ENCODE data around the gene IRF2BP2.

IRF2BP2 gene

GRCh38 chr1:234570329-234571120 is 39.5 kb downstream of the IRF2BP2 start:
- H3K4ac ChIP-seq (ENCODE audit: low read depth, low read length): no peak overlapping the region
- H2BK120ac ChIP-seq (ENCODE audit: low read depth, low read length): no peak overlapping the region
- H3K4me1 ChIP-seq (ENCODE audit: control insufficient read depth, low read depth, low read length): peaks cover 4% of the 10 kb centered on the region
- no peak overlapping the region for H3K4me3 ChIP-seq (ENCODE audit: low read length)
- no peak overlapping the region for H3K56ac ChIP-seq (ENCODE audit: low read length)
- no CpG with 5 or more reads among the region's 6 CpGs for WGBS (ENCODE audit: extremely low coverage, insufficient coverage, low lambda C conversion rate)
- no peak overlapping the region for H3K23ac ChIP-seq (ENCODE audit: low read length)
- H3K36me3 ChIP-seq (ENCODE audit: control insufficient read depth, insufficient read depth, low read length): no peaks in the 10 kb centered on the region
- H2BK5ac ChIP-seq (ENCODE audit: low read length): no peak overlapping the region
- H3K4me2 ChIP-seq (ENCODE audit: low read length): no peak overlapping the region
- no peaks in the 10 kb centered on the region for H3K27me3 ChIP-seq (ENCODE audit: insufficient read depth, low read length, poor library complexity)
- no peak overlapping the region for H3K18ac ChIP-seq (ENCODE audit: low read length)
- no peak overlapping the region for H2AK5ac ChIP-seq (ENCODE audit: low read length)
- H4K8ac ChIP-seq (ENCODE audit: low read depth, low read length): no peak overlapping the region
- H4K5ac ChIP-seq (ENCODE audit: low read length): no peak overlapping the region
- H3K27ac ChIP-seq (ENCODE audit: low read depth, low read length): no peak overlapping the region
- no peak overlapping the region for H2BK15ac ChIP-seq (replicated peaks; ENCODE audit: low read depth)
- no peak for DNase-seq
- no peak overlapping the region for H3K9ac ChIP-seq (ENCODE audit: low read length)
- no peaks in the 10 kb centered on the region for H3K79me1 ChIP-seq (ENCODE audit: low read length)
- H3K79me2 ChIP-seq (ENCODE audit: control insufficient read depth, insufficient read depth, low read length): no peaks in the 10 kb centered on the region

GRCh38 chr1:234568345-234568744 is 41.6 kb downstream of the IRF2BP2 start:
- Histone ChIP-seq H2BK5ac (ENCODE audit: low read length) (no peak overlapping the region), H2BK15ac (replicated peaks; ENCODE audit: low read depth) (no peak overlapping the region), H3K18ac (ENCODE audit: low read length) (no peak overlapping the region), H2AK5ac (ENCODE audit: low read length) (no peak overlapping the region), H3K79me1 (ENCODE audit: low read length) (no peaks in the 10 kb centered on the region), H3K36me3 (ENCODE audit: control insufficient read depth, insufficient read depth, low read length) (no peaks in the 10 kb centered on the region), H3K27ac (ENCODE audit: low read depth, low read length) (no peak overlapping the region), H3K4me3 (ENCODE audit: low read length) (no peak overlapping the region), H3K4ac (ENCODE audit: low read depth, low read length) (no peak overlapping the region), H3K9ac (ENCODE audit: low read length) (no peak overlapping the region), H4K5ac (ENCODE audit: low read length) (no peak overlapping the region), H2BK120ac (ENCODE audit: low read depth, low read length) (no peak overlapping the region), H3K27me3 (ENCODE audit: insufficient read depth, low read length, poor library complexity) (no peaks in the 10 kb centered on the region), H3K4me2 (ENCODE audit: low read length) (no peak overlapping the region), H3K79me2 (ENCODE audit: control insufficient read depth, insufficient read depth, low read length) (no peaks in the 10 kb centered on the region), H3K56ac (ENCODE audit: low read length) (no peak overlapping the region), H3K23ac (ENCODE audit: low read length) (no peak overlapping the region), H4K8ac (ENCODE audit: low read depth, low read length) (no peak overlapping the region), H3K4me1 (ENCODE audit: control insufficient read depth, low read depth, low read length) (no peaks in the 10 kb centered on the region)
- no peak for DNase-seq
- WGBS (ENCODE audit: extremely low coverage, insufficient coverage, low lambda C conversion rate): no CpG with 5 or more reads among the region's 1 CpG

GRCh38 chr1:234565132-234565531 is 44.8 kb downstream of the IRF2BP2 start:
- no peak overlapping the region for H3K23ac ChIP-seq (ENCODE audit: low read length)
- no peak for DNase-seq
- no peak overlapping the region for H2AK5ac ChIP-seq (ENCODE audit: low read length)
- no peak overlapping the region for H3K56ac ChIP-seq (ENCODE audit: low read length)
- no peaks in the 10 kb centered on the region for H3K36me3 ChIP-seq (ENCODE audit: control insufficient read depth, insufficient read depth, low read length)
- no peak overlapping the region for H3K4me3 ChIP-seq (ENCODE audit: low read length)
- H3K18ac ChIP-seq (ENCODE audit: low read length): no peak overlapping the region
- no peak overlapping the region for H3K4ac ChIP-seq (ENCODE audit: low read depth, low read length)
- no peak overlapping the region for H2BK120ac ChIP-seq (ENCODE audit: low read depth, low read length)
- no peaks in the 10 kb centered on the region for H3K79me1 ChIP-seq (ENCODE audit: low read length)
- no peak overlapping the region for H3K9ac ChIP-seq (ENCODE audit: low read length)
- no CpG with 5 or more reads among the region's 2 CpGs for WGBS (ENCODE audit: extremely low coverage, insufficient coverage, low lambda C conversion rate)
- no peak overlapping the region for H3K4me2 ChIP-seq (ENCODE audit: low read length)
- H2BK15ac ChIP-seq (replicated peaks; ENCODE audit: low read depth): no peak overlapping the region
- no peak overlapping the region for H4K5ac ChIP-seq (ENCODE audit: low read length)
- H3K79me2 ChIP-seq (ENCODE audit: control insufficient read depth, insufficient read depth, low read length): no peaks in the 10 kb centered on the region
- H2BK5ac ChIP-seq (ENCODE audit: low read length): no peak overlapping the region
- H3K27ac ChIP-seq (ENCODE audit: low read depth, low read length): no peak overlapping the region
- no peaks in the 10 kb centered on the region for H3K27me3 ChIP-seq (ENCODE audit: insufficient read depth, low read length, poor library complexity)
- H3K4me1 ChIP-seq (ENCODE audit: control insufficient read depth, low read depth, low read length): no peaks in the 10 kb centered on the region
- H4K8ac ChIP-seq (ENCODE audit: low read depth, low read length): no peak overlapping the region

GRCh38 chr1:234564035-234565029 is 45.6 kb downstream of the IRF2BP2 start:
- no peaks in the 10 kb centered on the region for H3K79me2 ChIP-seq (ENCODE audit: control insufficient read depth, insufficient read depth, low read length)
- no peak overlapping the region for H3K18ac ChIP-seq (ENCODE audit: low read length)
- no peak overlapping the region for H3K4ac ChIP-seq (ENCODE audit: low read depth, low read length)
- H3K9ac ChIP-seq (ENCODE audit: low read length): no peak overlapping the region
- no CpG with 5 or more reads among the region's 7 CpGs for WGBS (ENCODE audit: extremely low coverage, insufficient coverage, low lambda C conversion rate)
- no peak overlapping the region for H2BK15ac ChIP-seq (replicated peaks; ENCODE audit: low read depth)
- H3K23ac ChIP-seq (ENCODE audit: low read length): no peak overlapping the region
- no peak overlapping the region for H3K4me2 ChIP-seq (ENCODE audit: low read length)
- H3K27ac ChIP-seq (ENCODE audit: low read depth, low read length): no peak overlapping the region
- no peak overlapping the region for H3K56ac ChIP-seq (ENCODE audit: low read length)
- no peaks in the 10 kb centered on the region for H3K4me1 ChIP-seq (ENCODE audit: control insufficient read depth, low read depth, low read length)
- H2BK5ac ChIP-seq (ENCODE audit: low read length): no peak overlapping the region
- no peak overlapping the region for H2AK5ac ChIP-seq (ENCODE audit: low read length)
- no peaks in the 10 kb centered on the region for H3K27me3 ChIP-seq (ENCODE audit: insufficient read depth, low read length, poor library complexity)
- peak; percentile 93 for DNase-seq
- H4K5ac ChIP-seq (ENCODE audit: low read length): no peak overlapping the region
- H2BK120ac ChIP-seq (ENCODE audit: low read depth, low read length): peak overlapping the region; percentile 64
- H3K79me1 ChIP-seq (ENCODE audit: low read length): no peaks in the 10 kb centered on the region
- no peaks in the 10 kb centered on the region for H3K36me3 ChIP-seq (ENCODE audit: control insufficient read depth, insufficient read depth, low read length)
- no peak overlapping the region for H3K4me3 ChIP-seq (ENCODE audit: low read length)
- H4K8ac ChIP-seq (ENCODE audit: low read depth, low read length): no peak overlapping the region

GRCh38 chr1:234562334-234562733 is 47.6 kb downstream of the IRF2BP2 start:
- no peak overlapping the region for H4K8ac ChIP-seq (ENCODE audit: low read depth, low read length)
- no peak overlapping the region for H3K4ac ChIP-seq (ENCODE audit: low read depth, low read length)
- H3K18ac ChIP-seq (ENCODE audit: low read length): no peak overlapping the region
- no peak overlapping the region for H2AK5ac ChIP-seq (ENCODE audit: low read length)
- no peak overlapping the region for H3K4me3 ChIP-seq (ENCODE audit: low read length)
- no peaks in the 10 kb centered on the region for H3K27me3 ChIP-seq (ENCODE audit: insufficient read depth, low read length, poor library complexity)
- no peaks in the 10 kb centered on the region for H3K4me1 ChIP-seq (ENCODE audit: control insufficient read depth, low read depth, low read length)
- H3K9ac ChIP-seq (ENCODE audit: low read length): no peak overlapping the region
- no peak for DNase-seq
- H3K4me2 ChIP-seq (ENCODE audit: low read length): no peak overlapping the region
- no peak overlapping the region for H2BK5ac ChIP-seq (ENCODE audit: low read length)
- no peak overlapping the region for H3K56ac ChIP-seq (ENCODE audit: low read length)
- no peak overlapping the region for H3K23ac ChIP-seq (ENCODE audit: low read length)
- H2BK120ac ChIP-seq (ENCODE audit: low read depth, low read length): no peak overlapping the region
- H2BK15ac ChIP-seq (replicated peaks; ENCODE audit: low read depth): no peak overlapping the region
- no peaks in the 10 kb centered on the region for H3K36me3 ChIP-seq (ENCODE audit: control insufficient read depth, insufficient read depth, low read length)
- no CpG with 5 or more reads among the region's 7 CpGs for WGBS (ENCODE audit: extremely low coverage, insufficient coverage, low lambda C conversion rate)
- H4K5ac ChIP-seq (ENCODE audit: low read length): no peak overlapping the region
- no peak overlapping the region for H3K27ac ChIP-seq (ENCODE audit: low read depth, low read length)
- no peaks in the 10 kb centered on the region for H3K79me1 ChIP-seq (ENCODE audit: low read length)
- no peaks in the 10 kb centered on the region for H3K79me2 ChIP-seq (ENCODE audit: control insufficient read depth, insufficient read depth, low read length)
